Ramos (cell line): Measurements from ENCODE around the gene IL23A.
"Not testable (repeated sequence)": the region's sequence is repeated elsewhere in the genome, so short reads cannot be mapped to it uniquely, and the experiment has no call there.

ENCODE experiments used
- in situ Hi-C: fragments of 300-500 bp; cut with MboI; formaldehyde crosslinking; loops from one replicate; pipeline ENCODE4 v1.14.3; 2022; ENCODE audit warnings: low sequenced_read_pairs; ENCODE audit not compliant: unreplicated experiment

Gene IL23A

GRCh38 chr12:56324206-56324605 lies 14.5 kb upstream of the IL23A start:
- in situ Hi-C loops: no loop called here

GRCh38 chr12:56326126-56326525 lies 12.6 kb upstream of the IL23A start:
- in situ Hi-C loops: no loop called here

- in situ Hi-C loops: no loop called here
Observed at GRCh38 chr12:56326533-56326932, 12.2 kb upstream of the IL23A start.

- in situ Hi-C loops: no loop called here
Observed at GRCh38 chr12:56330936-56331490, 7.7 kb upstream of the IL23A start.

GRCh38 chr12:56332512-56333196 lies 6.0 kb upstream of the IL23A start:
- in situ Hi-C loops: no loop called here

- in situ Hi-C loops: no loop called here
Observed at GRCh38 chr12:56333197-56333678, 5.4 kb upstream of the IL23A start.

- in situ Hi-C loops: no loop called here
Observed at GRCh38 chr12:56333679-56334489, 4.8 kb upstream of the IL23A start, which contains the start of gene PAN2. PAN2 (minus strand) TSS chr12:56334000; CDS start chr12:56333094, 906 bp downstream.

- in situ Hi-C loops: no loop called here
Observed at GRCh38 chr12:56334490-56334793, 4.2 kb upstream of the IL23A start.

GRCh38 chr12:56335527-56335926 lies 3.2 kb upstream of the IL23A start:
- in situ Hi-C loops: not testable (repeated sequence)

- in situ Hi-C loops: no loop called here
Observed at GRCh38 chr12:56336361-56337167, 2.1 kb upstream of the IL23A start.

GRCh38 chr12:56337753-56338251 lies 882 bp upstream of the IL23A start:
- in situ Hi-C loops: no loop called here

GRCh38 chr12:56339158-56339422 lies 406 bp downstream of the IL23A start:
- in situ Hi-C loops: no loop called here

- in situ Hi-C loops: no loop called here
Observed at GRCh38 chr12:56341616-56342015, 2.9 kb downstream of the IL23A start.

- in situ Hi-C loops: not testable (repeated sequence)
Observed at GRCh38 chr12:56342290-56342689, 3.6 kb downstream of the IL23A start.

GRCh38 chr12:56346675-56347074 lies 8.0 kb downstream of the IL23A start:
- in situ Hi-C loops: no loop called here

- in situ Hi-C loops: not testable (repeated sequence)
Observed at GRCh38 chr12:56347255-56347654, 8.6 kb downstream of the IL23A start.

- in situ Hi-C loops: no loop called here
Observed at GRCh38 chr12:56348776-56349175, 10.1 kb downstream of the IL23A start.

- in situ Hi-C loops: no loop called here
Observed at GRCh38 chr12:56350662-56351061, 12.0 kb downstream of the IL23A start.

- in situ Hi-C loops: no loop called here
Observed at GRCh38 chr12:56351325-56351724, 12.6 kb downstream of the IL23A start.

GRCh38 chr12:56358836-56359532 lies 20.3 kb downstream of the IL23A start:
- in situ Hi-C loops: no loop called here
